Measurements from ENCODE around the gene CCDC150. TPM values are rescaled to one million over a fixed set of nuclear protein-coding genes. Genes with fewer than 3 reads are reported as not detected.

Gene CCDC150
- total and polyA plus RNA-seq, 7 donors, result 0.13 to 1.4 (median 0.46) TPM; not detected in 1

- Histone ChIP-seq H3K9me3 (no peaks in the 10 kb centered on the region), H3K27ac (no peak overlapping the region), H3K4me1 (no peaks in the 10 kb centered on the region), H3K36me3 (ENCODE audit: insufficient read depth in 1 of 2, low read depth in 1 of 2) (no peaks in the 10 kb centered on the region), H3K27me3 (ENCODE audit: insufficient read depth in 3 of 3, low read length in 2 of 3) (no peaks in the 10 kb centered on the region), H3K4me3 (peak overlapping the region; percentile 78)
- DNase-seq (no peak), ATAC-seq (no peak)
- no peak for TF ChIP-seq CTCF (IDR thresholded peaks at IDR 0.05)
- intact Hi-C loops (cut with DNase I), result loop anchor here in 1 of 2 donors (10.0 kb wide), 2 partner anchors 344 to 564 kb away; no protein-coding TSS in a partner anchor
- WGBS, 3 donors, result 95 to 96% (median 95%) methylated on average over 19 of the region's 19 CpGs
Measured at GRCh38 chr2:196638765-196639164, 750 bp upstream of the CCDC150 start.

- peak overlapping the region; percentile 34 for H3K27ac ChIP-seq
- intact Hi-C loops (cut with DNase I), result no loop called here
- ATAC-seq (no peak), DNase-seq (no peak)
- no peaks in the 10 kb centered on the region for H3K4me1 ChIP-seq
- no peaks in the 10 kb centered on the region for H3K9me3 ChIP-seq
- peak overlapping the region; percentile 78 for H3K4me3 ChIP-seq
- H3K36me3 ChIP-seq (ENCODE audit: insufficient read depth in 1 of 2, low read depth in 1 of 2), result no peaks in the 10 kb centered on the region
- no peak for TF ChIP-seq CTCF (IDR thresholded peaks at IDR 0.05)
- 10 to 13% (median 11%) methylated on average over 12 of the region's 12 CpGs for WGBS, 3 donors
- H3K27me3 ChIP-seq (ENCODE audit: insufficient read depth in 3 of 3, low read length in 2 of 3), result no peaks in the 10 kb centered on the region
Measured at GRCh38 chr2:196640031-196640548, 575 bp downstream of the CCDC150 start.

GRCh38 chr2:196649202-196649601 lies 9.7 kb downstream of the CCDC150 start:
- no peak overlapping the region for H3K4me3 ChIP-seq
- no peak for TF ChIP-seq CTCF (IDR thresholded peaks at IDR 0.05)
- no peaks in the 10 kb centered on the region for H3K4me1 ChIP-seq
- no peak overlapping the region for H3K27ac ChIP-seq
- intact Hi-C loops (cut with DNase I), result no loop called here
- WGBS, 3 donors, result 96 to 97% (median 97%) methylated on average over 4 of the region's 4 CpGs
- no peaks in the 10 kb centered on the region for H3K27me3 ChIP-seq (ENCODE audit: insufficient read depth in 3 of 3, low read length in 2 of 3)
- DNase-seq, result no peak
- no peaks in the 10 kb centered on the region for H3K36me3 ChIP-seq (ENCODE audit: insufficient read depth in 1 of 2, low read depth in 1 of 2)
- ATAC-seq, result no peak
- H3K9me3 ChIP-seq, result peaks cover 33% of the 10 kb centered on the region

GRCh38 chr2:196651387-196652094 lies 12.0 kb downstream of the CCDC150 start:
- no peak overlapping the region for H3K27ac ChIP-seq
- TF ChIP-seq CTCF (IDR thresholded peaks at IDR 0.05), result no peak
- WGBS, 3 donors, result 71 to 73% (median 72%) methylated on average over 4 of the region's 4 CpGs
- H3K27me3 ChIP-seq (ENCODE audit: insufficient read depth in 3 of 3, low read length in 2 of 3), result no peaks in the 10 kb centered on the region
- peaks cover 33% of the 10 kb centered on the region for H3K9me3 ChIP-seq
- intact Hi-C loops (cut with DNase I), result no loop called here
- H3K4me3 ChIP-seq, result no peak overlapping the region
- ATAC-seq, result no peak
- DNase-seq, result no peak
- H3K36me3 ChIP-seq (ENCODE audit: insufficient read depth in 1 of 2, low read depth in 1 of 2), result no peaks in the 10 kb centered on the region
- H3K4me1 ChIP-seq, result no peaks in the 10 kb centered on the region
